ENCODE results near the gene PDGFRA.

PDGFRA gene

DNA sequence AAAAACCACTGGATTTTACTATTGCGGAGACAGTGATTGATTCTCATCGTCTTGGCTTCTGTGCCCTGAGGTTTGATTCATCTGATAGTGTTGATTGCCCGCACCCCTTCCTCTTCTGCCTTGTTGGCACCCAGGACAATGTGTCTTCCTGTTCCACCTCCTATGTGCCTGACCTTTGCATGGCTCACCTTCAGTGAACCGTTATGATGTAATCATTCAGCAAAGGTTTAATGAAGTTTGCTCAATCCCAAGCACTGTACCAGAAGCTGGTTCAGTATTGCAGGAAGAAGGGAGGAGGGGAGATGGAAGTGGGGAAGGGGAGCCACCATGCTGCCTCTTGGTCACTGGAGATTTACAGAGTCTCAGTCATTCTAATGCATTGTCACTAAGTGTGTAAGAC lies 36.3 kb downstream of the PDGFRA start:
- DNase-seq = no peak

DNA sequence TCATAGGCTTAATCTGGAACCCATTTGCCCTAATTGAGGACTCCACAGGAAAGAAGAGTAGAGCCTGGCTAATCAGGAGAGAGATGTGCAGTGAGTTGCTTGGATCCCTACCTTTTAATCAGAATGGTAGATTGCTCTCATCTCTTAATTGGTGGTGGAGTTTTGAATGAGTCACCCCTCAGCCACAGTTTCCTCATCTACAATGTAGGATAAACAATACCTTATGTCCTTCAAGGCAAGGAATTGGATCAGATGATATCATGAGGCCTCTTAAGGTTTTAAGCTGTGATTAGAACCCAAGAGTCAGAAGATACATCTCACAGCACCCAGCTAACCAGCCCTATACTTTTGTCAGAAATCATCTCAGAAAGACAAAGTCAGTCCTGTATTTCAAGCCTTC lies 39.1 kb downstream of the PDGFRA start:
- peak; percentile 8 for DNase-seq

DNA sequence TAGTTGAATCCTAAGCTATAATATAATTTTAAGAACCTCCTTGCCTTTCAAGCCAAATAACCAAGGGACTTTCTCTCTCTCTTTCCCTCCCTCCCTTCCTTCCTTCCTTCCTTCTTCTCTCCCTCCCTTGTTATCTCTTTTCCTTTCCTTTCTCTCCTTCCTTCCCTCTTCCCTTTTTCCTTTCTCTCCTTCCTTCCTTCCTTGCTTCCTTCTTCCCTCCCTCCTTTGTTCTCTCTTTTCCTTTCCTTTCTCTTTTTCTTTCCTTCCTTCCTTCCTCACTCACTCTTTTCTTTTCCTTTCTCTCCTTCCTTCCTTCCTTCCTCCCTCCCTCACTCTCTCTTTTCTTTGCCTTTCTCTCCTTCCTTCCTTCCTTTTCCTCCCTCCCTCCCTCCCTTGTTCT lies 42.4 kb downstream of the PDGFRA start:
- no peak for DNase-seq

DNA sequence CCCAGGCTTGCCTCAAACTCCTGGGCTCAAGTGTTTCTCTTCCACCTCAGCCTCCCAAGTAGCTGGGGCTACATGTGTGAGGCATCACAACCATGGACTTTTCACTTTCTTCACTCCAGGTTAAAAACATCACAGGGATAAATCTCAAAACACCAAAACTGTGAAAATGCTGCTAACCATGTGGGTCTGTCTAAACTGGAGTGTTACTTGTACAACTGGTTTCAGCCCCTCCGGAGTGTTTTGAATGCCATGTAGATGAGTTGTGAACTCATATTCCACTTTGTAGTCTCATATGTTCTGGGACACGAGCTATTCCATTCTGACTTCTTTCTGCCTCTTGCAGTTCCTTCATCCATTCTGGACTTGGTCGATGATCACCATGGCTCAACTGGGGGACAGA lies 43.0 kb downstream of the PDGFRA start:
- no peak for DNase-seq

DNA sequence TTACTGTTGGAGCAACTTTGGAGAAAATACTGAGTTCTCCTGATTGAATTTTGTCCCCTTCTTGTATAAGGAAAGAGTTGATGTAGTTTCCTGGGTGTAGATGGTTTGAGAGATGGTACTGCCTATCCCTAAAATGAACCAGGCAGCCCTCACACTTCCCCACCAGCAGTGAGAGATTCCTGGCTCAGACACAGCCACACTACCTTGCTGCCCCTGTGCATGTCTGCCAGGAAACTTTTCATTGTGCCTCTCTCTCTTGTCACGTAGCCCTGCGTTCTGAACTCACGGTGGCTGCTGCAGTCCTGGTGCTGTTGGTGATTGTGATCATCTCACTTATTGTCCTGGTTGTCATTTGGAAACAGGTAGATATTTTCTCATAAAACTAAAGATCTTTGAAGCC lies 45.2 kb downstream of the PDGFRA start:
- DNase-seq = no peak

DNA sequence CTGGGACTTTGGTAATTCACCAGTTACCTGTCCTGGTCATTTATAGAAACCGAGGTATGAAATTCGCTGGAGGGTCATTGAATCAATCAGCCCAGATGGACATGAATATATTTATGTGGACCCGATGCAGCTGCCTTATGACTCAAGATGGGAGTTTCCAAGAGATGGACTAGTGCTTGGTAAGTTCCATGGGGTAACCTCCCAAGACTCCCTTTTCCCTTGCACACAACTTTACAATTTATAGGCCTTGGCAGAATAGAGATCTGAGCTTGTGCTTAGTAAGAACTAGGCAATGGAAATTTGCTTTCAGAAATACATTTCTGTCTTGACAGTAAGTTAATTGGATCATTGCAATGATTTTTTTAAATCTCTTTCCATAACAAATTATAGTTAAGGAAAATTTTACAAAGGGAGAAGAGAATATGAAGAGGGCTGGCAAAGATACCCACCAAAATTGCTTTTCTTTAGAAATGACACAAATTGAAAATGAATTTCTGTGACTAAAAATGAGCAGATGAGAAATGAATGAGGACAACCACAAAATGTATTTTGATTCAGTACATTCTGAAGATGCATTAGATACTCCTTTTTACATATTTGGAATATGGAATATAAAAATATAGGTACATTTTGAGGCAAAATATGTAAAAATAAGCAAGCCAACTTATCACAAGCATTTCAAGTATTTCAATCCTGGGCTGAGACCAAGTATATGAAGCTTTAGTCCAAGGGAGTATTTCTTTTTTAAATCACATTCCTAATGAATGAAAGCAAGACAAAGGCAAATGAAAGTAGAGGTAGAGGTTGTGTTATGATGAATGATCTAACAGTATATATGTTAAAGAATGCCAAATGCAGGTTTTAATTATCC lies 45.9 kb downstream of the PDGFRA start:
- DNase-seq = peak; percentile 27

DNA sequence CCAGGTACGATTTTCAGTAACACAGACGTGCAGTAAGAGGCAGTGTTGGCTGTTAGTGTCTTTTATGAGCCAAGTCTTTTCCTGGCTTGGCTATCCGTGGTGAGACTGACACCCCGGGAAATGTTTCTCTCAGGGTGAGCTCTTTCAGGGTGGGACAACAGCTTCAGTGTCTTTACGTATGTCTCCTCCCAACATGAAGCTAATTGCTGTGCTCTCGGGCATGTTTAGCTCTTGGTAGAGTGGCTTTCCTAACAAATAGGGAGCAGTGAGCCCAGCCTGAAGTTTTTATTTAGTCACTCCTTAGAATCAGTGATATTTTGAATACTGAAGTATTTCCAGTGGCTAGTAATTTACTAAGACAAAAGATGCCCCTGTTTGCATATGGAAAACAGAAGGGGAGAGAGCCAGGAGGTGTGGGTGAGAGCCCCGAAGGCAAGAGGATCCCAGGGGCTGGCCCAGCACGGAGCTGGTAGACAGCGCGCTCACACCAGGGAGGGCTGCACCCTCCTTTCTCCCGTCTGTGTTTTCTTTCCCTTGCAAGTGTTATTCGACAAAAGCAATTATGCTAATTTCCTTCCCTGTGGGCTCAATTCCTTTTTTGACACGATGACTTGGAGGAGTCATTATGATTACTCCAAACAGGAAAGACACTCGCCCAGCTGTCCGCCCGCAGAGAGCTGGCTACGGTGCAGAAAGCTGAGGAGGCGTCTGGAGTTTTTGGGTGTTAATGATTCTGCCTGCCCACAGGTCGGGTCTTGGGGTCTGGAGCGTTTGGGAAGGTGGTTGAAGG lies 47.7 kb downstream of the PDGFRA start:
- peak; percentile 50 for DNase-seq

DNA sequence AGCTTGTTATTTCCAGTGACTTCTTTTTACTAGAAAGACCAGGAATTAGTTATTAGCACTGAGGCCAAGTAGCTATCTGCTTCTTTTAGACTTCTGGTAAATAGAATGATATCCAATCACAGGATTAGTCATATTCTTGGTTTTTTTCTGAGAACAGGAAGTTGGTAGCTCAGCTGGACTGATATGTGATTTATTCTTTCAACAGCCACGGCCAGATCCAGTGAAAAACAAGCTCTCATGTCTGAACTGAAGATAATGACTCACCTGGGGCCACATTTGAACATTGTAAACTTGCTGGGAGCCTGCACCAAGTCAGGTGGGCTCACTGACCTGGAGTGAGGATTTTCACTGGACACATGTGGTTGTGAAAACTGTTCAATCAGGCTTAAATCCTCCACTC lies 48.6 kb downstream of the PDGFRA start:
- DNase-seq = peak; percentile 74

DNA sequence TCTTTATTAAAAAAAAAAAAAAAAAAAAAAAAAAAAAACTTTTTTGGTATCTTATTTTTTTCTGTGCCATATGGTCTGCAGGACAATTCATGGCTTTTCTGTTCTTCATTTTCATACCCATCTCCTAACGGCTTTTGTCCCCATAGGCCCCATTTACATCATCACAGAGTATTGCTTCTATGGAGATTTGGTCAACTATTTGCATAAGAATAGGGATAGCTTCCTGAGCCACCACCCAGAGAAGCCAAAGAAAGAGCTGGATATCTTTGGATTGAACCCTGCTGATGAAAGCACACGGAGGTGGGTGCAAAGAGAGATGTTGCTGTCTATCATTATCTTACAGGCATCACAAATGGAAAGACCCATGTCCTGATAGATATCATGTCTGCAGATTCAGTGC lies 49.1 kb downstream of the PDGFRA start:
- no peak for DNase-seq

DNA sequence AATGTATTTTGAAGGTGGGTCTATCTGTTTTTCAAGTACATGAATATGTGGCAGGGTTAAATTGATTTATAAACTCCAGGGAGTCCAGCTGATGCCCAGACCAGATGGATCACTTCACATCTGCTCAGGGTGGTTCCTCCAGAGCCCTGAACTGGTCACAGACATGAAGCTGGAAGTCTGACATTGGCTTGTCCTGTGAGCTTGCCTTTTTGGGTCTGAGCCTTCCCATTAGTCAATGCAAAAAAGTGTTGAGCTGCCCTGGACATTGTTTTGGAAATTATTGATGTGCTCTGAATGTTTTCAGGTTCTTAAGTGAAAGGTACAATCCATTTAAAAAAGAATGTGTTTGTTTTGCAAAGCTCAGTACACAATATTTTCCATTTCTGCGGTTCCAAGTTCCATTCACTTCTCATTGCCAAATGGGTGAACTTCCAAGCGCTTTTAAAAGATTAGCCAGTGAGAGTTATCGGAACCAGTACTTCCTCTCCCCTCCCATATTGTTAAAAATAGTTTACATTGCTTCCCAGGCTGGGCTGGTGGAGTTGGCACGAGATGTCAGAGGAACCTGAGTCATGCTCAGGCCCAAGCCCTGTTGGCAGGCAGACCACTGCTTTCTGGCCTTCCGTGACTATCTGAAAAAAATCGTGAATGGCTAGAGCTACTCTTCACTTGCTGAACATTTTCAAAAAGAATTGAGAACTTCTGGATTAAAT lies 52.1 kb downstream of the PDGFRA start:
- DNase-seq = no peak

DNA sequence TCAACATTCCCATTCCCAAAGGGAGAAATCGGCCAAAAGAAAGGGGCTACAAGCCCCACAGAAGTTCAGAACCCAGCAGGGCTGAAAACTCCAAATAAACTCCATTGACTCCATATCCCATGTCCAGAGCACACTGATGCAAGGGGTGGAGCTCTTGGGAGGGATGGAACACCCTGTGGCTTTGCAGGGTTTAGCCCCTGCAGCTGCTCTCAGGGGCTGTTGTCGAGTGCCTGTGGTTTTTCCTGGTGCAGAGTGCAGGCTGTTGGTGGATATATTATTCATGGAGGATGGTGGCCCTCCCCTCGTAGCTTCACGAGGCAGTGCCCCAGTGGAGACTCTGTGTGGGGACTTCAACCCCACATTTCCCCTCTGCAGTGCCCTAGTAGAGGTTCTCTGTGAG lies 53.7 kb downstream of the PDGFRA start:
- DNase-seq = no peak

DNA sequence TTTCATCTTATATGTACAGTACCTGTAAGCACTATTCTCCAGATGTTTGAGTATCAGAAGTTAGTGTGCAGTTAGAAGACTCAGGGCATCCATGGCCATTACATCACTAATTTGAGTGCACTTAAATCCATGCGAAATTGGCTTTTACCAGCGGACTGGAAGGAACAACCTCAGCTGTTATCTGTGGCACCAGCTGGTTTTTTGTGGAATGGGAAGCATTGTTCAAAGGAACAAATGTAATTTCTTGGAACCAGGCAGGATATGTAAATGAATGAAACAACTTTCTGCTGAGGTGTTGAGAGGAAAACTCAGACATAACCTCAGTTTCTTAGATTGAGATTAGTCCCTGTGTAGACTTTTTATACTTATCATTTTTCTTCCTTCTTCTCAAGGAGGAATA lies 60.2 kb downstream of the PDGFRA start:
- no peak for DNase-seq

DNA sequence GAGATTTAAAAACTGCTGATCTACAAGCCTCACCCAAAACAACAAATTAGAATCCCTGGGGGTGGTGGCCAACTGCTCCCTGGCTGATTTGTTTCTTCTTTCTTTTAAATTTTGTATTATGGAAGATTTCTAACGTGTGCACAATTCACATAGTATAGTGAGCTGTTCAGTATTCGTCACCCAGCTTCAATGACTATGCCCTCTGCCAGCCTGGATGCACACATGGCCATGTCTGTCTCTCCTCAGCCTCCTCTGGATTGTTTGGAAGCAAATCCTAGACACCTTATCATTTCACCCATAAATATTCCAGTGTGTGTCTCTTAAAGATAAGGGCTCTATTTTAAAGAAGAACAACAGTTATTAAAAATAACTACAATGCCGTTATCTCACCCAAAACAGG lies 61.9 kb downstream of the PDGFRA start:
- DNase-seq = no peak

DNA sequence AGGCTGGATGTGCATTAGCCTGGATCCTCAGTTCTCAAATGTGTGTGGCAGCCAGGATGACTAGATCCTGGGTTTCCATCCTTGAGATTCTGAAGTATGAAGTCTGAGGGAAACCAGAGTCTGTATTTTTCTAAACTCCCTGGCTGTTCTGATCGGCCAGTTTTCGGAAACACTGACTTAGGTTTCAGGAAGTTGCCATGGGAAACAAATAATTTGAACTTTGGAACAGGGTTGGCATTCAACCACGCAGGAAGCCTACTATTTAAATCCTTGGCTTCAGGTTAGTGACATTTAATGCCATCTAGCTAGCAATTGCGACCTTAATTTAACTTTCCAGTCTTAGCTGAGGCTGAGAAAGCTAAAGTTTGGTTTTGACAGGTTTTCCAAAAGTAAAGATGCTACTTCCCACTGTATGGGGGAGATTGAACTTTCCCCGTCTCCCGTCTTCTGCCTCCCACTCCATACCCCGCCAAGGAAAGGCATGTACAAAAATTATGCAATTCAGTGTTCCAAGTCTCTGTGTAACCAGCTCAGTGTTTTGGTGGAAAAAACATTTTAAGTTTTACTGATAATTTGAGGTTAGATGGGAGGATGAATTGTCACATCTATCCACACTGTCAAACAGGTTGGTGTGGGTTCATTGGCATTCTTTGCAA lies 67.6 kb downstream of the PDGFRA start:
- no peak for DNase-seq

DNA sequence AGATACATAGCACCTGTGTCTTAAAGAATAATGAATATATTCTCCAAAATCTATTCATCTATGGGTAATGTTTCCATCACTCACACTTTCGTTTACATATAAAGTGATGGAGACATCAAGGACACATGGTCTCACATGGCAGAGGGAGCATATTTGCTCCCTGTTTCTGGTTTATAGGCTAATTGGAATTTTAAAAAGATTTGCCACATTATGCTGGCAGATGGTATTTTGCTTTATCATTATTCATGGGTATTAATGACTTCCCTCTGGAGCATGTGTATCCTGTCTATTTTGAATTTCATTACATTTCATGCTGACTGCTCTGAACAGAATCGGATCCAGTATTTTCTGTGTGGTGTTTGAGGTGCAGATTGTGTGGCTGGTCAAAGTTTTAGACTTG lies 79.0 kb downstream of the PDGFRA start:
- no peak for DNase-seq

DNA sequence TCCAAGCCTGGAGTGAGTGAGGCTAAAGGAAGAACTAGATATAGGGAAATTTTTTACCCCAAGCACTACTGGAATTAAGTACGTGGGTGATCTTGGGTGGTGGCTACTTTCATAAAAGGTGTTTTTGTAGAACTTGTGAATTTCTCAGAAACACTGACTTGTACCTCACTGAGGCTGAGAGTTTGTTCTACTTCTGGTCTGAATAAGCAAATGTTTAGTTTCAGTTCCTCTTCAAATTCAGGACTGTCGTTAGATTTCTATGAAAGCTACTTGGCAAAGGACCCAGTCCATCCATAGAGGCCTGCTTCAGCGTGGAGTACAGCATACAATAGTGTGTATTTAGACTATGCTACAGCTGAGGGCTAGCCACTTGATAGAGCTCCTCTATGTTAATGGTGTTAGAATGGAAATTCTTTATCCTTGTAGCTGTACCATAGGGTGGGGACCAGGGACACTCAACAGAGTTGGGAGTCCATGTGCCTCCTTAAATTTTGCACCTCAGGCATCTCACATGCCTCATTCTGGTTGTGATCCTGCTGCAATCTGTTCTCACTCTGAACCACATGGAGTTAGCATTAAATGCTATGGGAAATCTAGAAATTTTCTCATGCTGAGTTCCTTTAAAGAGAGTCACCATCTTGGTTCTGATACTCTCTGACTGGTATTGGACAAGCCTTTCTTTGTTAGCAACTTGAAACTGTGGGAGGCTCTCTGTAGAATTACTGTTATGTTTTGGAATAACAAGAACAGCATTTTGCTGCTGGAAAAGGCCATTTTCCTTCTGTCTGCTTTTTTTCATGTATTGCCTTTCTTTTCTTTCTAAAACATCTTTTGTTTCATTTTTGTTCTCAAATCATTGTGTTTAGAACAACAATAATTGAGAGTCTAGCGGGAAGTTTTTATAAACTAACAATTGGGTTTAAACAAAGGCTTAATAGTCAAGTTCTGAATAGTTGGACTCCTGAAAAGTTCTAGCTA lies 86.8 kb downstream of the PDGFRA start:
- DNase-seq = peak; percentile 67

DNA sequence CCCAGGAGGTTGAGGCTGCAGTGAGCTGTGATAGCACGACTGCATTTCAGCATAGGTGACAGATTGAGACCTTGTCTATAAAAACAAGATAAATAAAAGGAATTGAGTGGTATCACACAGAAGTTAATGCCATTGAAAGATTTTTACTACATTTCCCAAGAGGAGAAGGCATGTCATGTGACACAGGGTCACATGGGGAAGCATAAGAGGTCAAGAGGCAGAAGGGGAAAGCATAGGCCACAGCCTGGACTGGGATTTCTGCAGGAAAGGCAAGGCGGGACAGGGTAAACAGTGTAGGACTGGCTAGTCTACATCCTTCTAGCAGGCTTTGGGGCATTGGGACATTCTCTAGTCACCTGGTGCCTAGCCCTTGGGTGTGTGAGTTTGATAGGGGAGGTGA lies 88.6 kb downstream of the PDGFRA start:
- DNase-seq = no peak

DNA sequence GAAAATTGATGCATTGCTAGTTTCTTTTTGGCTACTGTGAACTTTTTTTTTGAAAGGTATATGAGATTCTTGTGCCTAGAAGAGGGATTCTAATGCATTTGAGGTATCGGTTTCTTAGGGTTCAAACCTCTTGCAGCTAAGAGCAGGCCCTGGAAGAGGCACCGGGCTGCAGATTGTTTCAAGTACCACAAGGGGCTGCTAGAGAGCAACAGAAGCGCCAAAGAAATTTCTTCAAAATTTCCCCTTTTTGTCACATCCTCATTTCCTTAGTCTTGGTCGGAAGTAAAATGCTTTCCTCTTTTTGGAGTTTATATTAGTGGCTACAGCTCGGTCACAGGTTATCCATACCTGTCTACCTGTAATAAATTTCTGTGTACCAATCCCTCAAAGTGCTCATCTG lies 89.8 kb downstream of the PDGFRA start:
- peak; percentile 52 for DNase-seq

DNA sequence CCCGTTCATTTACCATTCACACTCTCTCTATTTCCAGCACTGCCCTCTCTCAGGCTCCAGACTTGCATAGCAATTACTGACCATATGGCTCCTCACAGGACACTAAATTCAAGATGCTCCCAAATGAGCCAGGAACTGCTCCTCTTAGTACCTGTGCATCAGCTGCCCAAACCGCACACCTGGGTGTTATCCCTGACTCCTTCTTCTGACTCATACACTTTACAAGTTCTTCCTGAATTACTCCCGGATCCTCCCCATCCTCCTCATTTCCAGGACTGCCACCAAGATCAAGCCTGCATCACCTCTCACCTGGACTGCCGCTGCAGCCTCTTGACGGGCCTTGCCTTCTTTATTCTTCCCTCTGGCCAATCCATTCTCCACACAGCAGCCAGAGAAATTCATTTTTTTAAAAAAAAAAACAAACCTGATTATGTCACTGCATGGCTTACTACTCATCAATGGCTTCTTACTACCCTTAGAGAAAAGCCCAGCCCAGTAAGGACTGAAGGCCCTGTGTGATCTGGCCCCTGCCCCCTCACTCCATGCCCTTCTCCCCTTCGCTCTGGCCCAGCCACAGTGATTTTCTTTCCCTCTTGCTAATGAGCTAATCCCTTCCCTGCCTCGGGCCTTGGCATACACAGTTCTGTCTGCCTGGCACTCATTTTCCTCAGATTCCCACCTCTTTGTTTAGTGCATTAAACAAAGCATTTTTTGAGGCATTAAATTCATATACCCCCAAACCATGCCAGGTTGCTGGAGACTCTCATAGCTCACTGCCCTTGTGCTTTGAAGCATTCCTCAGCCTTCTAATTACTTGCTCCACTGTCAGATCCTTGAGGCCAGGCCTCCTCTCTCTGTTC lies 92.0 kb downstream of the PDGFRA start:
- DNase-seq = no peak

DNA sequence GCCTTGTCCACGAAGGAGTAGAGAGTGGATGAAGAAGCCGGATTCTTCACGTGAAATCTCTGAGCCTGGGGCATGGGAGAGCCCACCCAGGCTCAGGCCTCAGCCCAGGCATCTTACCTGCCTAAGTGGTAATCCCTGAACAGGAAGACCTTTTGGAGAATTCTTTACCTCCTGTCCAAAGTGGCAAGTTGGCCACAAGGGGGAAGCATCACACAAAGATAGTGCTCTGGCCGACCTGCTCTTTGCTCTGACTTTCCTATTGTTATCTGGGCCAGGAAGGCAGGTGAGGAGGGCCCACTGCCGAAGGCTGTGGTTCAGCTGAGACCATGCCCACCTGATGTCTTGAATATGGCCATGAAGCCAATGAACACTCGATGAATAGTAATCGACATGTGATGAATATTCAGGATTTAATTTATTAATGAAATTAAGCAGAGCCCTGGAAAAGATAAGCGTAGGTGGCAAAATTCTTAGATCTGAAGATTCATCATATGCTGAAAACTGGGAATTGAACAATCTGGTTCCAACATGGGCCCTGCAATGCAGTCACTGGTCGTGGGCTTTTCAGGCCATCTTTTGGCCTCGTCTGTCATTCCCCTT lies 93.8 kb downstream of the PDGFRA start:
- DNase-seq = peak; percentile 66

Data from activated CD4-positive, alpha-beta T cell treated with anti-CD3 and anti-CD28 coated beads, Interleukin-2, Interleukin-6, amounts not matched to agents 100 ng/mL and 50 ng/mL, durations not matched to agents 16 hours and 8 hours (primary cell).